Stimulated activated memory B cell treated with anti-CD40 and anti-IgM and Interleukin-4, amounts not matched to agents 10 μg/mL and 1 μg/mL and 100 μg/mL, for 72 hours (primary cell): ENCODE data around the gene RBM3.

Source experiments
- ATAC-seq: fragments of 150-1000 bp; cut with Tn5 transposase; 2 replicates; pipeline ENCODE4 v1.10.0; 2021
- H3K27ac Mint-ChIP-seq: one replicate; pipeline ENCODE4 v1.8.0; 2022; ENCODE audit warnings: mild to moderate bottlenecking, mixed read lengths
- H3K27me3 Mint-ChIP-seq: one replicate; pipeline ENCODE4 v1.8.0; 2022; ENCODE audit warnings: mixed read lengths
- H3K36me3 Mint-ChIP-seq: one replicate; pipeline ENCODE4 v1.8.0; 2022; ENCODE audit warnings: mixed read lengths
- H3K4me1 Mint-ChIP-seq: one replicate; pipeline ENCODE4 v1.8.0; 2022; ENCODE audit warnings: mixed read lengths
- H3K4me3 Mint-ChIP-seq: one replicate; pipeline ENCODE4 v1.8.0; 2022; ENCODE audit warnings: mild to moderate bottlenecking, moderate library complexity, mixed read lengths
- H3K9me3 Mint-ChIP-seq: one replicate; pipeline ENCODE4 v1.8.0; 2022; ENCODE audit warnings: mixed read lengths

The RBM3 gene

DNA sequence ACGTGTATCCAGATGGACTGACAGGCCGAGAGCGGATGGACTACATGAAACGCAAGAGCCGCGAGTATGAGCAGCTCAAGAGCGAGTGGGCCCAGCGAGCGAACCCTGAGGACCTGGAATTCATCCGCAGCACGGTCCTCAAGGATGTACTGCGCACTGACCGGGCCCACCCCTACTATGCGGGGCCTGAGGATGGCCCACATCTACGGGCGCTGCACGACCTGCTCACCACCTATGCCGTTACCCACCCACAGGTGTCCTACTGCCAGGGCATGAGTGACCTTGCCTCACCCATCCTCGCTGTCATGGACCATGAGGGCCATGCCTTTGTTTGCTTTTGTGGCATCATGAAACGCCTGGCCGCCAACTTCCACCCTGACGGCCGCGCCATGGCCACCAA is 14.6 kb upstream of the RBM3 start:
- Mint-ChIP-seq H3K27ac (no peak overlapping the region), H3K27me3 (no peaks in the 10 kb centered on the region), H3K4me1 (no peaks in the 10 kb centered on the region), H3K9me3 (no peaks in the 10 kb centered on the region), H3K36me3 (peaks cover 32% of the 10 kb centered on the region), H3K4me3 (no peak overlapping the region)
- no peak for ATAC-seq

DNA sequence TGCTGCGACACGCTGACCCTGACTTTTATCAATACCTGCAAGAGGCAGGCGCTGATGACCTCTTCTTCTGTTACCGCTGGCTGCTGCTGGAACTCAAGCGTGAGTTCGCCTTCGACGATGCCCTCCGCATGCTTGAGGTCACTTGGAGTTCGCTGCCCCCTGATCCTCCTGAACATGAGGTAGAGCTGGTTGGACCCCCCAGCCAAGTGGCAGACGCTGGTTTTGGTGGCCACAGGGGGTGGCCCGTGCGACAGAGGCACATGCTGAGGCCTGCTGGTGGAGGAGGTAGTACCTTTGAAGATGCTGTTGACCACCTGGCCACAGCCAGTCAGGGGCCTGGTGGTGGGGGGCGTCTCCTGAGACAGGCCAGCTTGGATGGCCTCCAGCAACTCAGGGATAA is 14.2 kb upstream of the RBM3 start:
- H3K9me3 Mint-ChIP-seq: no peaks in the 10 kb centered on the region
- H3K4me1 Mint-ChIP-seq: no peaks in the 10 kb centered on the region
- no peak overlapping the region for H3K27ac Mint-ChIP-seq
- no peak overlapping the region for H3K4me3 Mint-ChIP-seq
- no peaks in the 10 kb centered on the region for H3K27me3 Mint-ChIP-seq
- no peak for ATAC-seq
- peaks cover 27% of the 10 kb centered on the region for H3K36me3 Mint-ChIP-seq

DNA sequence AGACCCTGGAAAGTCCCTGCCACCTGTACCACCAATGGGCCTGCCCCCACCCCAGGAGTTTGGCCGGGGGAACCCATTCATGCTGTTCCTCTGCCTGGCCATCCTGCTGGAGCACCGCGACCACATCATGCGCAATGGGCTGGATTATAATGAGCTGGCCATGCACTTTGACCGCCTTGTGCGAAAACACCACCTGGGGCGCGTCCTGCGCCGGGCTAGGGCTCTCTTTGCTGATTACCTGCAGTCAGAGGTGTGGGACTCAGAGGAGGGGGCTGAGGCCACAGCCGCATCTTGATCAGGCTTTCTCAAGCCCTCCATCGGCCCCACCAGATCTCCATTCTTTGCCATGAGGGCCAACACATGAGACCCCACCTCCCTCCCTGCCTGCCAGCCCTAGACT is 13.6 kb upstream of the RBM3 start:
- Mint-ChIP-seq H3K36me3 (peaks cover 21% of the 10 kb centered on the region), H3K4me1 (no peaks in the 10 kb centered on the region), H3K27ac (peak overlapping the region; percentile 32), H3K9me3 (no peaks in the 10 kb centered on the region), H3K4me3 (no peak overlapping the region), H3K27me3 (no peaks in the 10 kb centered on the region)
- ATAC-seq: no peak

DNA sequence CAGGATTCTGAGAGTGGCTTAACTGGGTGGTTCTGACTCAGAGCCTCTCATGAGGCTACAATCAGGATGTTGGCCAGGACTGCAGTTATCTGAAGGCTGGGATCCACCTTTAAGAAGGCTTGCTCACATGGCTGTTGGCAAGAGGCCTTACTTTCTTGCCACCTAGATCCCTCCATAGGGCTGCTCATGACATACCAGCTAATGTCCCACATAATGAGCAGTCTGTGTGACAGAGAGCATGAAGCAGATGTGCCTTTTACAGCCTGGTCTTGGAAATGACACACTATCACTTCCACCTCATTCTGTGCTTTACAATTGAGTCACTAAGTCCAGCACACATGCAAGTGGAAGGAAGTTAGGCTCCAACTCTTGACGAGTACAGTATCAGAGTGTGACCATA is 4.3 kb upstream of the RBM3 start:
- Mint-ChIP-seq H3K4me1 (peaks cover 12% of the 10 kb centered on the region), H3K27ac (peak overlapping the region; percentile 17), H3K4me3 (no peak overlapping the region), H3K27me3 (no peaks in the 10 kb centered on the region), H3K36me3 (peaks cover 4% of the 10 kb centered on the region), H3K9me3 (no peaks in the 10 kb centered on the region)
- peak; percentile 58 for ATAC-seq

DNA sequence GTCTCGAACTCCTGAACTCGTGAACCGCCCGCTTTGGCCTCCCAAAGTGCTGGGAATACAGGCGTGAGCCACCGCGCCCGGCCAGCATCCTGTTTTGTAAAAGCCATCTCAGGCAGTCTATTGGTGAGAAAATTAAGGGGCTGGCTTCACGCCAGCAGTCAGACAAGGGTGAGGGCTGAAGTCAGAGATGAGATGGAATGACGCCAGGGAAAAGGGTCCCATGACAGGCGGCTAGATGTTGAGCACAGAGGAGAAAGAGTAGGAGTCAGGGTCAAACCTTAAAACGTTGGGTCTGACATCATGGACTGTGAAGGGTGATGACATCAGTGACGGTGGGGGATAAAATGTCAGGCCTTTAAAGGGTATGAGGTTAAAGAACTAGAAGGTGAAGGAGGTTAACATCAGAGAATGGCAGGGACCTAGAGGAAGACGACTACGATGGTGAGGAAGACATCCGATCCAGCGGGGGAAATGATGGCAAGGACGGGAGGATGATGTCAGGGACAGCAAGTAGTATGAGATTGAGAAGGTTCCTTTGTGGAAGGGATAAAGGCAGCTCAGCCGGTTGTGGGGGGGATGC is 504 bp upstream of the RBM3 start:
- Mint-ChIP-seq H3K27me3 (no peaks in the 10 kb centered on the region), H3K4me1 (peaks cover 24% of the 10 kb centered on the region)
- ATAC-seq: peak; percentile 1

DNA sequence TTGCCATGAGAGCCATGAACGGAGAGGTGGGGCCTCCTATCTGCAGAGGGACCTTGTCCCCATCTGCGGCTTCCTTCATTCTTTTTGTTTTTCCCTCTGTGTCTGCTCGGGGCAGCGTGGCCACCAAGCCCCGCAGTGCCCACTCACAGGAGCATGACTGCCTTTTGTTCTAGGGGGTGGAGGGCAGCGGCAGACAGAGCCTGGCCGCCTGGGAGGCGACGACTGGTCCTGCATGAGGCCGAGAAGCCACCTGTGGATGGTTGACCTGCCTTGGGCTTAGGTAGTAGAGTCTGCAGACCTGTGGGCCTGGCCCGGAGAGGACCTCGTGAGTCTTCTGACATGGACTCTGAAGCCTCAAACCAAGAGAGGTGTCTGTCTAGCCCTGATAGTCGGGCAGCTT is 1.4 kb downstream of the RBM3 start:
- H3K4me1 Mint-ChIP-seq: peaks cover 33% of the 10 kb centered on the region
- ATAC-seq: no peak
- H3K4me3 Mint-ChIP-seq: peak overlapping the region; percentile 98
- H3K27ac Mint-ChIP-seq: peak overlapping the region; percentile 100
- H3K9me3 Mint-ChIP-seq: no peaks in the 10 kb centered on the region
- peaks cover 46% of the 10 kb centered on the region for H3K36me3 Mint-ChIP-seq
- no peaks in the 10 kb centered on the region for H3K27me3 Mint-ChIP-seq

More for the DNA sequence above, 504 bp upstream of the RBM3 start:
- Mint-ChIP-seq H3K9me3 (no peaks in the 10 kb centered on the region), H3K4me3 (peak overlapping the region; percentile 98), H3K27ac (peak overlapping the region; percentile 100), H3K36me3 (peaks cover 32% of the 10 kb centered on the region)

DNA sequence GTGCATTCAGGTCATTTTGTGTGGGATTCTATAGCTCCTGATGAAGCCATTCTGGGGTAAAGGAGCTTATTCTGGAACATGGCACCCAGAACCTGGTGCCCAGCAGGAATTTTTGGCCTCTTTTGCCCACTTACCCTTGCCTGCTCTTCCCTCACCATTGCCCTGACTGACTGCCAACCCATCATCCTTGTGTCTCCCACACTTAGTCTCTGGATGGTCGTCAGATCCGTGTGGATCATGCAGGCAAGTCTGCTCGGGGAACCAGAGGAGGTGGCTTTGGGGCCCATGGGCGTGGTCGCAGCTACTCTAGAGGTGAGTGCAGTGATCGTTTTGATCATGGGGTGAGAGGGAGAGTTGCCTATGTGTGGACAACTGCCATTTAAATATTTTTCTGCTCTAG is 1.8 kb downstream of the RBM3 start:
- no peaks in the 10 kb centered on the region for H3K27me3 Mint-ChIP-seq
- peak overlapping the region; percentile 100 for H3K27ac Mint-ChIP-seq
- H3K36me3 Mint-ChIP-seq: peaks cover 46% of the 10 kb centered on the region
- peaks cover 33% of the 10 kb centered on the region for H3K4me1 Mint-ChIP-seq
- no peaks in the 10 kb centered on the region for H3K9me3 Mint-ChIP-seq
- no peak for ATAC-seq
- peak overlapping the region; percentile 98 for H3K4me3 Mint-ChIP-seq

DNA sequence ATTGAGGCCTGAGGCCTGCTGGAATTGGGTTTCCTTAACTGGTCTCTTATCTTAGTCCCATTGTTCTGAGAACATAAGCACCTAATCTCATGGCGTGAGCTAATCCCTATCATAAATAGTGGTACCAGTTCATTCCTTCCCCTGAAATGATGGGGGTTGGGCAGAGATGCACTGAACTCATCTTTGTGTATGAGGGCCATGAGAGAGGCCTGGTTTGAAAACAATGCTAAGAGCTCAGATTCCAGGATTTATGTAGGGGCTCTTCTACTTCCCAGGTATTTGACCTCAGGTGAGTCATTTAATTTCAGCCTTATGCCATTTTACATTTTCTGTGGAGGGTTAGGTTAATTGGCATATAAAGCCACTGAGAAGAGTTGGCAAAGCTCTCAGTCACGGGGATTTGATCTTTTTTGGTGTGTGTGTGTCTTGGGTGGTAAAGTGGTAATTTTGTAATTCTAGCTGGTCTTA is 4.4 kb downstream of the RBM3 start:
- ATAC-seq: no peak
- Mint-ChIP-seq H3K27ac (no peak overlapping the region), H3K36me3 (peaks cover 46% of the 10 kb centered on the region), H3K4me3 (no peak overlapping the region), H3K27me3 (no peaks in the 10 kb centered on the region), H3K4me1 (peaks cover 24% of the 10 kb centered on the region), H3K9me3 (no peaks in the 10 kb centered on the region)

DNA sequence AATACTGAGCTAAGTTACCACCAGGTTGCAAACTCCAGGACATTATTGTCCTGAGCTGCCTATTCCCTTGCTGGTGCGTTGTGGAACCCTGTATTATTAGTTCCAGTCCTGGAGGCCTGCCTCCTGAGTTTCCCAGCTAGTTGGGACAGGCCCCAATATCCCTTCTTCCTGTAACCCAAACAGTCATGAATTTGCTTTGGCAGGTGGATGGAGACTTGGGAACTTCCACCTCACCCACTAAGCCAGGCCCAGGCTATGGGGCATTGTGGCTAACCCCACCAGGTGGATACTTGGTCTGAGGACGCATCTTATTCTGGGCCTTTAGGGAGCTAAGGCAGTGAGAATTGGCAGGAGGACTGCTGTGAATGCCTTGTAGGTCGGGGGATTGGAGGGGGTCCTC is 5.0 kb downstream of the RBM3 start:
- Mint-ChIP-seq H3K9me3 (no peaks in the 10 kb centered on the region), H3K4me3 (no peak overlapping the region), H3K27me3 (no peaks in the 10 kb centered on the region), H3K27ac (no peak overlapping the region), H3K4me1 (peaks cover 21% of the 10 kb centered on the region), H3K36me3 (peaks cover 46% of the 10 kb centered on the region)
- no peak for ATAC-seq

DNA sequence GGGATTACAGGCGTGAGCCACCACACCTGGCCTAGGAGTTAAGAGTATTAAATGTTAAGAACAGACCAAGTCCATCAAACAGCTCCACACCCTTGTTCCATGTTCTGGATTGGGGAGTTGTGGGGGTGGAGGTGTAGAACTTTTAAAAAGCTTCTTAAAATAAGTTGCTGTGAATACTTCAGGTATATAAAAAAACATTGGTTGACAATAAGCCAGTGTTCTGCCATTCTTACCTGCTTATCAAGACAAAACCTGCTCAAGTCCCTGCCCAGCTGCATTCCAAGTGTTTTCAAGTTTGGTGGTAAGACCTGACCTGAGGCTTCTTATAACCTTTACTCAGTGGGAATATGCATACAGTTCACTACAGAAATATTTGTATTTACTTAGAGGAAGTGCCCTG is 6.4 kb downstream of the RBM3 start:
- no peak for ATAC-seq
- H3K36me3 Mint-ChIP-seq: peaks cover 35% of the 10 kb centered on the region
- H3K27me3 Mint-ChIP-seq: no peaks in the 10 kb centered on the region
- H3K4me1 Mint-ChIP-seq: peaks cover 18% of the 10 kb centered on the region
- no peak overlapping the region for H3K27ac Mint-ChIP-seq
- no peak overlapping the region for H3K4me3 Mint-ChIP-seq
- H3K9me3 Mint-ChIP-seq: no peaks in the 10 kb centered on the region

DNA sequence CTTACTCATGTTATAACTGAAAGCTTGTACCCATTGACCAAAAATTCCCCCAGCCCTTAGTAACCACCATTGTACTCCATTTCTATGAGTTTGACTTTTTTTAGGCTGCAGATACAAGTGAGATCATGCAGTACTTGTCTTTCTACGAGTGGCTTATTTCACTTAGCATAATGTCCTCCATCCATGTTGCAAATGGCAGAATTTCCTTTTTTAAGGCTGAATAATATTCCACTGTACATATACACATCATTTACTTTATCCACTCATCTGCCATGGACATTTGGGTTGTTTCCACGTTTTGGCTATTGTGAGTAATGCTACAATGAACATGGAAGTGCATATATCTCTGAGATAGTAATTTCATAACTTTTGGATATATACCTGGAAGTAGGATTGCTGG is 10.4 kb downstream of the RBM3 start:
- no peak for ATAC-seq
- Mint-ChIP-seq H3K27ac (no peak overlapping the region), H3K4me3 (no peak overlapping the region), H3K27me3 (no peaks in the 10 kb centered on the region), H3K9me3 (no peaks in the 10 kb centered on the region), H3K36me3 (peaks cover 5% of the 10 kb centered on the region), H3K4me1 (peaks cover 3% of the 10 kb centered on the region)

DNA sequence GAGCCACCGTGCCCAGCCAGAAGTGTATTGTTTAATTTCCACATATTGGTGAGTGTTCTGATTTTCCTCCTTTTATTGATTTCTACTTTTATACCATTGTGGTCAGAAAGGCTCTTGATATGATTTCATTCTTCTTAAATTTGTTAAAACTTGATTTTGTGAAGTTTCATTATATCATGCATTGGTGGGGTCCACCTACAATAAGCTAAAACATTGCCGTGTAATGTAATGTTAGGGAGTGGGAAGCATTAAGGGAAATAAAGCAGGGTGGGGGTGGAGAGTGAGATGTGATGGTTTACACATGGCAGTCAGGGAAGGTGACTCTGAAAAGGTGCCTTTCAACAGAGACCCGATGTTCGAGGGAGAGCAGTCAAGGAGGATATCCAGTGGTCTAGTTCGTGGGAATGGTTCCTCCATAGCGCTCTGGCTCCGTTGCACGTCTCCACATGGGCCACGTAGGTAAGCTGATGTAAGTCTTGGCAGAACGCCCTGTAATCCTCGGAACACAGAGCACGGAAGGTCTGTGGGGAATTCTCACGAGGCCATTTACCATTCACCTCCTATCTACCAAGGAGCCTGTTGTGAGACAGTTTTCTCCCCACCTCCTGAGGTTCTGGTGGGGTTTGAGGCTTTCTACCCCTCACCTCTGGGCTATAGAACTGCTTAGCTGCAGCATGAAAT is 15.3 kb downstream of the RBM3 start:
- Mint-ChIP-seq H3K4me1 (no peaks in the 10 kb centered on the region), H3K36me3 (no peaks in the 10 kb centered on the region), H3K4me3 (no peak overlapping the region), H3K27me3 (no peaks in the 10 kb centered on the region), H3K27ac (no peak overlapping the region), H3K9me3 (no peaks in the 10 kb centered on the region)
- no peak for ATAC-seq

DNA sequence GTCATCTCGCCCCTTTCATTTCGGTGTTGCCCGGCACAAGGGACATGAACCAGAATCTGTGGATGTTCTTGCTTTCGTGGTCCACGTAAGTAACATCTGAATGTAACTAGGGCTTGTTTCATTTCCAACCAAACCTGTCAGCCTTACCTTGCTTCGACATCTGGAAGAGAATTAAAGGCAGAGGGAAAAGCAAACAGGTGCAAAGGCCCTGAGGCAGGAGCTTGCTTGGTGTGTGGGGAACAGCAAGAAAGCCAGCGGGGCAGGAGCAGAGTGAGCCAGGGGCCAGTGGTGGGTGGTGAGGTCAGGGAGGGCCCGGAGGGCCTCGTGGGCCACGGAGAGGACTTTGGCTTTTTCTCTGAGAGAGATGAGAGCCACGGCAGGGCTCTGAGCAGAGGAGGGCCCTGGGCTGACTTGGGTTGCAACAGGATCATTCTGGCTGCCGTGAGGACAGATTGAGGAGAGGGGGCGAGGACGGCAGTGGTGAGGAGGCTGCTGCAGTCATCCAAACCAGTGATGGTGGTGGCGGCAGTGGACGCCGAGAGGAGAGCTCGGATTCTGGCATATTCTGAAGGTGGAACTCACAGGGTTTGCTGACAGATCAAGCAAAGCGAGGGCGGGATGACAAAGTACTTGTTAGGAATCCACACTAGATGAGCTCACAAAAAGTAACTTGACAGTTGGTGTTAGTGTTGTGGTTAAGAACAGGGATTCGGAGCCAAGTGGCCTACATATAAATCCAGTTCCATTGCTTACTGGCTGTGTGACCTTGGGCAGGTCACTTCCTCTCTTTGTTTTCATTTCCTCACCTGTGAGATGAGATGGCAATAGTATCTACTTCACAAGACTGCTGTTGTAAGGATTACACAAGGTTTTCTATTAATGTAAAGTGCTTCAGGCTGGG is 16.2 kb downstream of the RBM3 start:
- Mint-ChIP-seq H3K4me1 (no peaks in the 10 kb centered on the region), H3K4me3 (no peak overlapping the region), H3K36me3 (no peaks in the 10 kb centered on the region), H3K27ac (no peak overlapping the region), H3K27me3 (no peaks in the 10 kb centered on the region), H3K9me3 (no peaks in the 10 kb centered on the region)
- no peak for ATAC-seq

DNA sequence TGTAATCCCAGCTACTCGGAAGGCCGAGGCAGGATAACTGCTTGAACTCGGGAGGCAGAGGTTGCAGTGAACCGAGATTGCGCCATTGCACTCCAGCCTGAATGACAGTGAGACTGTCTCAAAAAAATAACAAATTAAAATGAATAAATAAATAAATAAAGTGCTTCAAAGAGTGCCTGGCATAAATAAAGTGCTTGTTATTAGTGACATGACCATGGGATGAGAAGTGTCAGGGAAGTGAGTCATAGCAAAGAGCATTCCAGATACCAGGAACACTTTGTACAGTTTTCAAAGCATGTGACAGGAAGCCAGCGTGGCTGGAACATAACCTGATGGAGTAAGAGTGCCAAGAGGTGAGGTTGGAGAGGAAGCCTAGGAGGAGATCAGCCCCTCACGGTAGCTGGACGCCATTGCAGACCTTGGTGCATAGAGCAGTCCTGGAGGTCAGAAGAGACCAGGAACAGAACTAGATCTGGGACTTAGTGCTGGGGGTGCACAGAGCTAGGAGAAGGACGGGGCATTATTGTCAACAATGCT is 17.0 kb downstream of the RBM3 start:
- Mint-ChIP-seq H3K9me3 (no peaks in the 10 kb centered on the region), H3K27me3 (no peaks in the 10 kb centered on the region), H3K36me3 (no peaks in the 10 kb centered on the region), H3K4me1 (no peaks in the 10 kb centered on the region), H3K4me3 (no peak overlapping the region), H3K27ac (no peak overlapping the region)
- no peak for ATAC-seq

DNA sequence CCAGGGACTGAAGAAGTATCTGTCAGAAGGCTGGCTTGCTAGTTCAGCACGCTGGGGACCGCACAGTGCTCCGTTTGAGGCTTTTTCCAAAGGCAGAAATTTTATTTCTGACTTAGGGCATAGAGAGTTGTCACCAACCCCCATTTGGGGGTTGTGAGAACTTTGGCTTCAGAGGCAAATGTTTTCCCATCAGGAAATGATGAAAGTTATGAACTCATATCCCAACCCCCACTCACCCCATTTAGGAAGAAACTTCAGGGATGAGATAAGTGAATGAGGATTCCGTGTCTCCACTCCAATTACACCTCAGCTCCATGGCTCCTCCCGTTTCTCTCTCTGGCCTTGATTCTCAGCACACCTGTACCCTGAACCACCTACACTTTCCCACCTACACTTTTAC is 18.7 kb downstream of the RBM3 start:
- Mint-ChIP-seq H3K27me3 (no peaks in the 10 kb centered on the region), H3K9me3 (no peaks in the 10 kb centered on the region), H3K4me1 (peaks cover 6% of the 10 kb centered on the region), H3K36me3 (no peaks in the 10 kb centered on the region), H3K27ac (no peak overlapping the region), H3K4me3 (no peak overlapping the region)
- ATAC-seq: no peak
